ENCODE data around the gene PPTC7.
A peak's percentile ranks its signal among the peaks of the same experiment; 100 is the strongest.

PPTC7 gene

DNA sequence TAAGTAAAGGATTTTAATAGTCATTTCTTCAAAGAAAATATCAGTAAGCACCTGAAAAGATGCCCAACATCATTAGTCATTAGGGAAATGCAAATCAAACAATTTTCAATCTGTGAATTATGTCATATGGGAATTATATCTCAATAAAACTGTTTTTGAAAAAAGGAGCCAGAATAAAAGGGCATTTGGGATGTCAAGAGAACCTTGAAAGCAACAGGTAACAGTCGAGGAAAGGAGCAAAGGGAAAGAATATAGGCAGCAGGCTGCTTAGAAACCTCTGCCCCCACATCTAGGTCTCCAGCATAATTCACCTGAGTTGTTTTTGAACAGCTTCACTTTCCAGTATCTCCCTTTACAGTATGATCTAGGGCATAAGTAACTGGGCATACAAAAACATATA, 68.8 kb downstream of the PPTC7 start:
- no peak for DNase-seq (ENCODE audit: insufficient read length)
- FAIRE-seq = no peak

GRCh38 chr12:110513842-110514241, 69.3 kb downstream of the PPTC7 start:
- TF ChIP-seq TAF1 (IDR thresholded peaks at IDR 0.05; ENCODE audit: borderline replicate concordance, low read depth, low read length) (no peak), POLR2A (IDR thresholded peaks at IDR 0.05; ENCODE audit: low read depth, low read length) (no peak), POLR2AphosphoS5 (IDR thresholded peaks at IDR 0.05; ENCODE audit: low read depth, low read length) (no peak)
- DNase-seq (ENCODE audit: insufficient read length) = no peak
- FAIRE-seq = no peak

More for the DNA sequence above, 68.8 kb downstream of the PPTC7 start:
- no peak for TF ChIP-seq POLR2AphosphoS5 (IDR thresholded peaks at IDR 0.05; ENCODE audit: low read depth, low read length)
- no peak for TF ChIP-seq POLR2A (IDR thresholded peaks at IDR 0.05; ENCODE audit: low read depth, low read length)
- TF ChIP-seq TAF1 (IDR thresholded peaks at IDR 0.05; ENCODE audit: borderline replicate concordance, low read depth, low read length) = no peak

DNA sequence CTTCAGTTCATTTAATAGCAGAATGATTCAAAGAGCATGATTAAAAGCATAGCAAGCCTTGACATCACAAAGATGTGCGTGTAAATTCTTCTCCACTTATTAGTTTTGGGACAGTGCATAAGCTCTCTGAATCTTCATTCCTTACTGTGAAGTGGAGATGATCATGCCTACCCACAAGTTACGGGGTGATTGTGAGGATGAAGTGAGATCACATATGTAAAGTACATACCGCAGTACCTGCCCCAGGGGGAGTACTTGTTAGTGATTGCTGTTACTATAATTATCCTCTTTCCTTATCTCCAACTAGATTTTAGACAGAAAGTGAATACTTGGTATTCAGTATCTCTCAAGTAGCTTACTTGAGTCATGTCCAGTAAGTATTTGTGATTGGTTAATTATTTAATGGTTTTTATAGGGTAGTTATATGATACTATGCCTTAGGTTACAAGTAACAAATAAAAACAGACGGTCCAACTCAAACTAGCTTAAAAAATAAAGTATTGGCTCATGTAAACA, 75.0 kb downstream of the PPTC7 start:
- no peak for FAIRE-seq
- DNase-seq (ENCODE audit: insufficient read length) = no peak
- no peak for TF ChIP-seq TAF1 (IDR thresholded peaks at IDR 0.05; ENCODE audit: borderline replicate concordance, low read depth, low read length)
- TF ChIP-seq POLR2A (IDR thresholded peaks at IDR 0.05; ENCODE audit: low read depth, low read length) = no peak
- TF ChIP-seq POLR2AphosphoS5 (IDR thresholded peaks at IDR 0.05; ENCODE audit: low read depth, low read length) = no peak

DNA sequence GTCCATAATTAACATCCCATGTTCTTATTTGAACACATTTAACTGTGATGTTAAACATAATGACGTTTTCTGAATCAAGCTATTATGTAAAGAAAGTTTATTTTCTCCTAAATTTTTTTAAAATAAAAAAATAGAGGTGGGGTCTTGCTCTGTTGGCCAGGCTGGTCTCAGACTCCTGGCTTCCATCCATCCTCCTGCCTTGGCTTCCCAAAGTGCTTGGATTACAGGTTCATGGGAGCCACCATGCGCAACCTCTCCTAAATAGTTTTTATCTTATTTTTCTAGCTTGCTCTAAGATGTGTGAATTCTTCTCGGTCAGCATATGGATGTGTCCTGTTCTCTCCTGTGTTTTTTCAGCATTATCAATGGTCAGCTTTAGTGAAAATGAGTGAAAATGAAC, 77.8 kb downstream of the PPTC7 start:
- FAIRE-seq (no peak), DNase-seq (ENCODE audit: insufficient read length) (no peak)

GRCh38 chr12:110503432-110503831, 79.7 kb downstream of the PPTC7 start:
- DNase-seq (ENCODE audit: insufficient read length) = no peak
- TF ChIP-seq POLR2A (IDR thresholded peaks at IDR 0.05; ENCODE audit: low read depth, low read length) (no peak), POLR2AphosphoS5 (IDR thresholded peaks at IDR 0.05; ENCODE audit: low read depth, low read length) (no peak), TAF1 (IDR thresholded peaks at IDR 0.05; ENCODE audit: borderline replicate concordance, low read depth, low read length) (no peak)

More for the DNA sequence above, 77.8 kb downstream of the PPTC7 start:
- TF ChIP-seq POLR2A (IDR thresholded peaks at IDR 0.05; ENCODE audit: low read depth, low read length) = no peak
- TF ChIP-seq TAF1 (IDR thresholded peaks at IDR 0.05; ENCODE audit: borderline replicate concordance, low read depth, low read length) = no peak
- no peak for TF ChIP-seq POLR2AphosphoS5 (IDR thresholded peaks at IDR 0.05; ENCODE audit: low read depth, low read length)

DNA sequence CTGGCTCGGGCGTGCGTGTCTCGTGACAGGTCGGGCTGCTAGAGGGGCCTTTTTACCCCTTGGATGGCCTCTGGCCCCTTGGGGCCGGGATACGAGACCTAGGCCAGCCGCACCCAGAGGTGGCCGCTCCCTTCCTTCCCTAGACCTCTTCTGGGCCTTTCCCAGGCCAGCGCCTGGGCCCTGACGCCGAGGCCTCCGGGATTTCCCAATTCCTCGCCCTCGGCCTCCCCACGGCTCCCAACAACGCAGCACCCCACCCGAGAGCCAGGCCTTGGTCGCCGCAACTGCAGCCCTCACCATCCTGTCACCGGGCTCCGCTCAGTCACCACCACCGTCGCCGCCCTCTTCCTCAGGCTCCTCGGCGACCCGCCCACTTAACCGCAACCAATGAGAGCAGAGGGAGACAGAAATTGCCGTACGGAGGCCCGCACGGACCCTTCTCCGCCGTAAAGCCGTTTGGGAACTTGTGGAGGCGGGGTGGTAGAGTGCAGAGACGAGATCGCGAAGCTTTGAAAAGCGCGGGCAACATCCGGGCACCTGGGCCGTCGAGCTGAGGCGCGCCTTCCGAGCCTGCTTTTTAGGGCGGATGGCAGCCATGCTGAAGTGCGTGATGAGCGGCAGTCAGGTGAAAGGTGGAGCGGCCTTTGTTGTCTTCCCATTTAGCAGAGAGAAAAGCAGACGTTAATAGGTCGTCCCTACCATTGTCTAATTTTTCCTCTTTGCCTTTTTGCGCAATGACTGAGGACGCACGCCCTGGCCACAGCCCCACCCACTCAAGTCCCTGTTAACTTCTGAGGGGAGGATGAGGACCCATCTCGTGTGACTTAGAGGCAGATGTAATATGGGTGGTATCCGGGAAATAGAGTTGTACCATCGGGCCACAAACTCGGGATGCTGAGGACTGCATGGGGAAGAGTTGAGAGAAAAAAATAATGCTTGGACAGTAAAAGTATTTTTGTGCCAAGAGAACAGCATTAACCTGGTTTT, 81.1 kb downstream of the PPTC7 start, which contains the start of the genes RAD9B and VPS29:
Gene RAD9B, plus strand, starts transcription at position 580 of the 987 bp plus-strand sequence. Its CDS starts 7 bp downstream, at position 587.
Gene VPS29, minus strand, starts transcription at position 360 of the 987 bp plus-strand sequence. Its CDS starts 60 bp downstream, at position 300.
- FAIRE-seq (peak; percentile 98), DNase-seq (ENCODE audit: insufficient read length) (peak; percentile 85)
- peak; percentile 96 for TF ChIP-seq POLR2AphosphoS5 (IDR thresholded peaks at IDR 0.05; ENCODE audit: low read depth, low read length)
- TF ChIP-seq TAF1 (IDR thresholded peaks at IDR 0.05; ENCODE audit: borderline replicate concordance, low read depth, low read length) = peak; percentile 90
- TF ChIP-seq POLR2A (IDR thresholded peaks at IDR 0.05; ENCODE audit: low read depth, low read length) = peak; percentile 98

More at GRCh38 chr12:110503432-110503831, 79.7 kb downstream of the PPTC7 start:
- FAIRE-seq = no peak

GRCh38 chr12:110501399-110501751, 81.7 kb downstream of the PPTC7 start:
- no peak for TF ChIP-seq TAF1 (IDR thresholded peaks at IDR 0.05; ENCODE audit: borderline replicate concordance, low read depth, low read length)
- TF ChIP-seq POLR2A (IDR thresholded peaks at IDR 0.05; ENCODE audit: low read depth, low read length) = no peak
- TF ChIP-seq POLR2AphosphoS5 (IDR thresholded peaks at IDR 0.05; ENCODE audit: low read depth, low read length) = no peak
- peak; percentile 5 for FAIRE-seq
- no peak for DNase-seq (ENCODE audit: insufficient read length)

DNA sequence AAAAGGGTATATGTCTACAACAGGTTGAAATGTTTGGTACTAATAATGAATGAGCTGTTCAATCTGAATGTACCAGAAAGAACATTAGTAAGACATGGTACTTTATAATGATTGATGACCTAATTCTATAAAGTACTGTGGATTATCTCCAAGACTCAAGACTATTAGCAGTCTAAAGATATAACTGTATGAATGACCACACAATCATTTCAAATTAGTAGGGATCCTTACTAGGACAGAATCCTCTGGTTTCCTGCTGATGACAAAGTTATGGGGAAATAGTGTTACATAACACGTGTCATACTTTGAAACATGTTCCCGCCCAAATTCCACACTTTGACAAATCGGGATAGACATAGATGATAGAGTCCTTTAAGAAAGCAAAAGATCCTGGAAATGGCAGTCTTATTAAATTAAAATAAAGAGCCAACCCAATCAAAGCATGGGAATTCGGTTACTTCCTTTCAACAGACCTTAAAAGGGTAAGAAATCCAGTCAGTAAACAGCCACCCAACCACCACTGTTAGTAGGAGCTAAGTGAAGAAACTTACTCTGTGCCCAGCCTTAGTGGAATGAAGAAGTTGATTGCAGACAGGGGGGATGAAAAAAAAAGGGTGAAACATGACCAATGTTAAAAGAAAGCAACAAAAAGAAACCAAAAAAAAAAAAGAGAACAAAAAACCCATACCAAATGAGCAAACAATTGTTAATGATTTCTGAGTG, 84.0 kb downstream of the PPTC7 start:
- no peak for TF ChIP-seq POLR2AphosphoS5 (IDR thresholded peaks at IDR 0.05; ENCODE audit: low read depth, low read length)
- TF ChIP-seq TAF1 (IDR thresholded peaks at IDR 0.05; ENCODE audit: borderline replicate concordance, low read depth, low read length) = no peak
- no peak for TF ChIP-seq POLR2A (IDR thresholded peaks at IDR 0.05; ENCODE audit: low read depth, low read length)
- no peak for FAIRE-seq
- no peak for DNase-seq (ENCODE audit: insufficient read length)
